GM10266 (cell line): ENCODE data around the gene MAPK10.

Experiments used
- DNase-seq: peaks from one replicate; pipeline ENCODE4 v3.0.0; 2012; ENCODE audit errors: extremely low spot score
- TF ChIP-seq, protein P1 (sequence below): IDR thresholded peaks from 2 replicates; pipeline ENCODE4 v1.5.1; 2012; ENCODE audit warnings: mild to moderate bottlenecking, low read depth; ENCODE audit not compliant: control insufficient read depth, insufficient read depth; ENCODE audit errors: missing control alignments

The MAPK10 gene

GRCh38 chr4:86019362-86019761 is 340.5 kb downstream of the MAPK10 start:
- TF ChIP-seq, protein P1, sequence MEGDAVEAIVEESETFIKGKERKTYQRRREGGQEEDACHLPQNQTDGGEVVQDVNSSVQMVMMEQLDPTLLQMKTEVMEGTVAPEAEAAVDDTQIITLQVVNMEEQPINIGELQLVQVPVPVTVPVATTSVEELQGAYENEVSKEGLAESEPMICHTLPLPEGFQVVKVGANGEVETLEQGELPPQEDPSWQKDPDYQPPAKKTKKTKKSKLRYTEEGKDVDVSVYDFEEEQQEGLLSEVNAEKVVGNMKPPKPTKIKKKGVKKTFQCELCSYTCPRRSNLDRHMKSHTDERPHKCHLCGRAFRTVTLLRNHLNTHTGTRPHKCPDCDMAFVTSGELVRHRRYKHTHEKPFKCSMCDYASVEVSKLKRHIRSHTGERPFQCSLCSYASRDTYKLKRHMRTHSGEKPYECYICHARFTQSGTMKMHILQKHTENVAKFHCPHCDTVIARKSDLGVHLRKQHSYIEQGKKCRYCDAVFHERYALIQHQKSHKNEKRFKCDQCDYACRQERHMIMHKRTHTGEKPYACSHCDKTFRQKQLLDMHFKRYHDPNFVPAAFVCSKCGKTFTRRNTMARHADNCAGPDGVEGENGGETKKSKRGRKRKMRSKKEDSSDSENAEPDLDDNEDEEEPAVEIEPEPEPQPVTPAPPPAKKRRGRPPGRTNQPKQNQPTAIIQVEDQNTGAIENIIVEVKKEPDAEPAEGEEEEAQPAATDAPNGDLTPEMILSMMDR: no peak
- DNase-seq: no peak

DNA sequence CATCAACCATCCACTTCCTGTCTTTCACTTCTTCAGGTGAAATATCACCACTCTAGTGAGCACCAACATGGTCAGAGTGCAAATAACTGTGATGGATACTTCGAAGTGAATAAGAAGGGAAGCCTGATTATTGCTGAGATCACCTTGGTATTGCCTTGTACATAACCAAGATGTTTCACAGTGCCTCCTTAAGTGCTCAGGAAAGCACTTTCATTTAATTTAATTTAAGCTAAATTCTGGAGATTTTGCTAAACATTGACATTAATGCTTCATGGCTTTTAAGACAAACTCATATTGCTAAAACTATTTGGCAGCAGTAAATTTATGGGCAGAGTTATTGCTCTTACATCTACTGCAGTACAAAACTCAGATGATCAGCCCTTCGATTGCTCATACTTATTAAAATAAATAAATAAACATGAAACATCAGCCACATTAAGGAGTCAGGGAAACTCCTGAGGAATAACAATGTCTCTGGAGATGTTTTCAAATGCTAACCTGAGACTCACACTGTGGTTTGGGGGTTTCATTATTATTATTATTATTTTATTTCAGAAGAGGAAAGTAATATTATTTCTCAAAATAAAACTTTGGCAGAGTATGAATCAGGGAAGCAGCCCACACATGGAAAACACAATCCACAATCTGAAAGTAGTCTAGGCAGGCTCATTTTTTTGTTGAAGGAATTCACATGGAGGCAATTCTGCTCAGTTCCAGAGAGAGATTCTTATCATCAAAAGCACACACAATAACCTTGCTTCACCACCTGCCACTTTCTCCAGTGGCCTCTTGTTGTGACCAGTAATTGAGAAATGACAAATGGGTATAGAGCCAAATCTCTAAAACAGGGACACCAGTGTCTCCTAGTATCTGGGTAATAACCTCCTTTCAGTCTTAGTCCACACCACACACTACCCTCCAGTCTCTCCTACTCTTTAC is 344.2 kb downstream of the MAPK10 start:
- TF ChIP-seq, protein P1: no peak

GRCh38 chr4:86014599-86014998 is 345.3 kb downstream of the MAPK10 start:
- peak; percentile 56 for DNase-seq
- TF ChIP-seq, protein P1: no peak

More for the DNA sequence above, 344.2 kb downstream of the MAPK10 start:
- no peak for DNase-seq

DNA sequence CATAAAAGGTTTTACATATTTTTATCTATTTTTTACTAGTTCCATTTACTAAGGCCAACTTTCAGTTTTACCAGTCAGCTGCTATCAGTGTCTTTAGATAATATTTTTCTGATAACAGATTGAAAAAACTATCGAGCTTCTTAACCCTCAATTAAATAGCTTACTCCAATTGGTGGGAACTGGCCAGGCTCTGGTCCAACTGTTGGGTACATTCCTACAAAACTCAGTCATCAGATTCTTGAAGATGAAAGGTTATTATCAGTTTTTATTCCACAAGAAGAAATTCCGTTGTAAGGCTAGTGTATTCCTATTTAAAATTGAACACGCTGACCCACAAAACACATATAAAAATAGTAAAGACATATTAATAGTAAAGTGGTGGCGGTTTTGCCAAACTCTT is 346.2 kb downstream of the MAPK10 start:
- DNase-seq: no peak
- TF ChIP-seq, protein P1: no peak

GRCh38 chr4:86011117-86011516 is 348.7 kb downstream of the MAPK10 start:
- DNase-seq: no peak
- TF ChIP-seq, protein P1: no peak

DNA sequence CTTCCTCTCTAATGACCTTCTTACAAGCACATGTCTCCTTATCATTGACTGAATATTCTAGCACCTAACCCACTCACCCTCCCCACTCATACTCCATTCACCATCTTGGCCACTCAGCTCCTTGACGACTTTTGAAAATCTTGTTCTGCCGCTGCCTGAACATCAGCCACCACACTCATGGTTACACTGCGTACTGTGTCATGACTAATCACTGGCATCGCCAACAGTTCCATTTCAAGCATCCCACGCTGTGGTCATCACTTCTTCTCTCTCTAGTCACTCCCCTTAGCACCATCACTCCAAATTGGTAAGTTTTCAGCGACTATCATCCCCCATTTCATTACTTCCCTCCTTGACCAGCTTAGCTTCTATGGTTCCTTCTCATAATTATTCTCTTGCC is 352.8 kb downstream of the MAPK10 start:
- no peak for DNase-seq
- TF ChIP-seq, protein P1: no peak

DNA sequence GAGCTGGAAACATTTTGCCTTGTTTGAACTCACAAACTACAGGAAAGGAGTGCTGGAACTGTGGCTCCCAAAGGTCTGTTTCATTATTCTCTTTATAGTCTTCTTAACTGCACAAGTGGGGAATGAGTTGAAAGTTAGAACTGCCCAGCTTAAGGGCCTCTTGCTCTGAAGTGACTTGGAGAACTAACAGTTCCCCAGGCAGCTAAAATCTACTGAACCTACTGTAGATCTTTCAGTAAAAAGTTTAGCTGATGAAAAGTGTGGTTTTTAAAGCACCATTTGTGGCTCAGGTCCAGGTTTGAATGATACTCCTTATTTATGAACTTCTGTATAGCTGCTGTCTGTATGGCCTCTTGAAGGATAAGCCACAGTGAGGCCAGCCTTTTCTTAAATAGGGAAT is 353.8 kb downstream of the MAPK10 start:
- DNase-seq: no peak
- TF ChIP-seq, protein P1: no peak
